Measurements from ENCODE around the gene ZXDC. TPM values are rescaled to one million over a fixed set of nuclear protein-coding genes. Genes with fewer than 3 reads are reported as not detected.

ZXDC gene
- total and polyA plus RNA-seq, 9 donors = 14.4 to 47.3 (median 32.7) TPM

DNA sequence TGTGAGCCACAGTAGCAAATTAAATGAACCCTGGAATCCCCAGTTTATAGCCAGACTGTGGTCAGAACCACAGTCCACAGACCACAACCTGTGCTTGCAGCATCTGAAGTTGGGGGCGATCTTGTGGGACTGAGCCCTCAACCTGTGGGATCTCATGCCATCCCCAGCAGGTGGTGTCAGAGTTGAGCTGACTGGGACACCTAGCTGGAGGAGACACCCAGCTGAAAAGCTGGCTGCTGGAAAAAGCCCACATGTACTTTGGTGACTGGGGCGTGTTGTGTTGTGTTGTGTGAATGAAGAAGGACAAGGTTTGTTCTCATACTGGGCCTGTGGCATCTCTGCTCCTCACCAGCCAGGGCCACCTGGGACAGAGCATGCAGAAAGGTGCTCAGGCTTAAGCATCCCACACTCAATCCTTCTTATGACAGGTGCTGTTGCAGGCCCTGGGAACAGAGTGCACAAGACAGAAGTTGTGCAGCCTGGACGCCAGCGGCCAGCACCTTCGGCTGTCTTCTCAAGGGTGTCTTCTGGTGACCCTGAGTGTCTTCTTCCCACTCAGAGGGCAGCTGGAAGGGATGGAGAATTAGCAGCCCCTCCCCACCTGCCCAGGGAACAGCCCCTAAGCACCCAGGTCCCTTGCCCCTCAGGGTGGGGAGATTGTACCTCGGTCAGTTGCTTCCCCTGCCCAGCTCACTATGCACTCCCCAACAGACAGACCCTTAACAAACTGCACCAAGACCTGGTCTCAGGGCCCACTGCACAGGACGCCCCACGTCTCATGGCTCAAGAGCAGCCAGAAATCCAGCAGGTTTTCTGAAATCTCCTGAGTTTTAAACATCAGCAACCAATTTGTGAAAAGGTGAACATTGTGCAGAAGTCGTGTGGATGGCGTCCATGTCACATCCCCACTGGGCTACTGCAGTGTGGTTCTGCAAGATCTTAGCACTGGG is 44.1 kb upstream of the ZXDC start:
- Histone ChIP-seq H3K27ac (no peak overlapping the region), H3K4me3 (no peak overlapping the region), H3K4me1 (ENCODE audit: insufficient read depth) (no peaks in the 10 kb centered on the region), H3K27me3 (no peaks in the 10 kb centered on the region), H3K36me3 (no peaks in the 10 kb centered on the region), H3K9me3 (no peaks in the 10 kb centered on the region)
- peak in 1 of 5 donors; percentile 9 for DNase-seq
- TF ChIP-seq POLR2A (IDR thresholded peaks at IDR 0.05) (no peak), EP300 (IDR thresholded peaks at IDR 0.05) (no peak), CTCF (IDR thresholded peaks at IDR 0.05) (no peak)
- 82 to 86% (median 83%) methylated on average over 10 of the region's 10 CpGs for WGBS, 3 donors
- intact Hi-C loops (cut with DNase I) = loop anchor here in 3 of 4 donors (5.0 to 10.0 kb wide), 4 partner anchors 145 to 1025 kb away; no protein-coding TSS in a partner anchor

DNA sequence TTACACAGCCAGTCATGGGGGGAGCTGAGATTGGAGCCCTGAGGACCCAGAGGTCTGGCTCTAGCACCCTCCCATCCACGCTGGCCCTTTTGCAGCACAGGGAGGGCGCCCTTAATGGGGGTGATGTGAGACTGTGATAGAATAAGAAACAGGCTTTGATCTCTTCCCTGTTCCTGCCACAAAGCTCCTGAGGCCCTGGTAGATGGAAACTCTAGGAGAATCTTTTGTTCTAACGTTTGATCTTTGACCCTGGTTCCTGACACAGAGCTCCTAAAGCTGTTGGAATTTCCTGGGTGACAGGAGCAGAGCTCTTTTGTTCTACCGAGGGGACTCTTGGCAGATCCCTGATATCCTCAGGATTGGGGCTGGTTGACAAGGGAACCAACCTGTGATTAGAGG is 43.1 kb upstream of the ZXDC start:
- Histone ChIP-seq H3K27me3 (no peaks in the 10 kb centered on the region), H3K36me3 (no peaks in the 10 kb centered on the region), H3K4me1 (ENCODE audit: insufficient read depth) (no peaks in the 10 kb centered on the region), H3K9me3 (no peaks in the 10 kb centered on the region), H3K27ac (no peak overlapping the region), H3K4me3 (no peak overlapping the region)
- no peak for DNase-seq
- intact Hi-C loops (cut with DNase I) = loop anchor here in 1 of 4 donors (10.0 kb wide), 1 partner anchor 936 kb away; no protein-coding TSS in a partner anchor
- TF ChIP-seq EP300 (IDR thresholded peaks at IDR 0.05) (no peak), POLR2A (IDR thresholded peaks at IDR 0.05) (no peak), CTCF (IDR thresholded peaks at IDR 0.05) (no peak)
- 60 to 65% (median 60%) methylated on average over 4 of the region's 4 CpGs for WGBS, 3 donors

DNA sequence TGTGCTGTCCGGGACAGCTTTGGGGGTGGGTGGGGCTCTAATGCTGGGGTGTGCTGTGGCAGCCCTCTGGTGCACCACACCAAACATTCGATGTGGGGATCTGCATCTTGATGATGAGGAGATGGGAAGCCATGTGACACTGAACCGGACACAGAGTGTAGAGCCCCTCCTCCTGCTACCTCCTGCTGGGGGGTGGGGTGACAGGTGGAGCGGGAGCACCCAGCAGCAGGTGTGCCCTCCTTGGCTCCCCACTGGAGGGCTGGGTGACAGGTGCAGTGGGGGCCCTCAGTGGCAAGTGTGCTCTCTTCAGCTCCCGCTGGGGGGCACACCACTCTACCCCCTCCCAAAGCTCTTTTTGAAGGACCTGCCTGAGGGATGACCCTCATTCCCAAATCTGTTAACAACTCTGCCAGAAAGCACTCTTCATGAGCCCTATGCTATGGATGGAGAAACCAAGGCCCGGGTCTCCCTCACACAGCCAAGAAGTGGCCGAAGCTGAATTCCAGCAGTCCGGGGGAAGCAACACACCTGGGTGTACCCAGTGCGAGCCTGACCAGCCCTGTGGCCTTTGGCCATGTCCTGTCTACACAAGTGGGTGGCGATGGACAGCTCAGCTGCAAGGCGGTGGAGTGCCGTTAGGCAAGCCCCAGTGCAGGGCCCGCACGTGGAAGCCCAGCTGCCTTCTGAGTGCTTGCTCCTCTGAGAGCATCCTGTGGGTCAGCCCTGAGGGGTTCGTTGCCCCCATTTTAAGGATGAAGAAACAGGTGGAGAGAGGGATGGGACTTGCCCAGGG is 42.5 kb upstream of the ZXDC start:
- H3K27ac ChIP-seq = no peak overlapping the region
- DNase-seq = peak in 1 of 5 donors; percentile 17
- no peaks in the 10 kb centered on the region for H3K27me3 ChIP-seq
- TF ChIP-seq EP300 (IDR thresholded peaks at IDR 0.05) = no peak
- no peak for TF ChIP-seq POLR2A (IDR thresholded peaks at IDR 0.05)
- no peak for TF ChIP-seq CTCF (IDR thresholded peaks at IDR 0.05)
- no peaks in the 10 kb centered on the region for H3K4me1 ChIP-seq (ENCODE audit: insufficient read depth)
- H3K4me3 ChIP-seq = no peak overlapping the region
- WGBS, 3 donors = 80 to 87% (median 84%) methylated on average over 15 of the region's 15 CpGs
- intact Hi-C loops (cut with DNase I) = loop anchor here in 1 of 4 donors (10.0 kb wide), 1 partner anchor 937 kb away; no protein-coding TSS in a partner anchor
- H3K9me3 ChIP-seq = no peaks in the 10 kb centered on the region
- no peaks in the 10 kb centered on the region for H3K36me3 ChIP-seq

GRCh38 chr3:126517291-126517951 is 41.7 kb upstream of the ZXDC start, which contains the start of gene UROC1:
Gene UROC1 (minus strand): TSS chr3:126517773. CDS start chr3:126517719, 54 bp downstream.
- Histone ChIP-seq H3K36me3 (no peaks in the 10 kb centered on the region), H3K4me3 (no peak within 1 kb of the TSS), H3K27me3 (no peaks in the 10 kb centered on the region), H3K27ac (no peak within 1 kb of the TSS), H3K9me3 (no peaks in the 10 kb centered on the region), H3K4me1 (ENCODE audit: insufficient read depth) (no peaks in the 10 kb centered on the region)
- no peak for TF ChIP-seq POLR2A (IDR thresholded peaks at IDR 0.05)
- TF ChIP-seq CTCF (IDR thresholded peaks at IDR 0.05) = no peak
- no peak for TF ChIP-seq EP300 (IDR thresholded peaks at IDR 0.05)
- peak in 1 of 5 donors; percentile 19 for DNase-seq
- intact Hi-C loops (cut with DNase I) = loop anchor here in 1 of 4 donors (10.0 kb wide), 1 partner anchor 937 kb away; no protein-coding TSS in a partner anchor
- 76 to 81% (median 79%) methylated on average over 12 to 16 of the region's 16 CpGs for WGBS, 3 donors

Measured in ovary (tissue), 9 donors.